Muscle of arm (tissue), 14 donors: Measurements from ENCODE around the gene BACE2. TPM values are rescaled to one million over a fixed set of nuclear protein-coding genes. Genes with fewer than 3 reads are reported as not detected.
A peak's percentile ranks its signal among the peaks of the same experiment; 100 is the strongest.

Experiments used
- DNase-seq: peaks from one replicate; pipeline ENCODE4 v3.0.0-alpha.2; 2013
- long read RNA-seq, 11 donors: transcript quantifications; one replicate each; lab custom pipeline, GENCODE V29; 2026
- polyA plus RNA-seq, 12 donors: library from polyadenylated mRNA; unstranded; fragments of 120-200 nt; gene quantifications; one replicate each; pipeline ENCODE4 v1.2.1, GENCODE V29; 2013; ENCODE audit not compliant: insufficient read length in 12 of 12

Gene BACE2
- 10 to 100 TPM in 11 of 12 donors, not detected in 1; 16.4 to 56.4 (median 37.6) TPM for polyA plus RNA-seq
- long read RNA-seq, donor 1, partial matches to known transcripts, result 8 of 12 reads
- long read RNA-seq, donor 1, other reads (novel, unspliced or antisense), result 0 of 12 reads
- long read RNA-seq, donor 2, transcript BACE2-202 (9 exons, 2,993 nt), result major isoform, 11 of 20 reads
- long read RNA-seq, donor 2, partial matches to known transcripts, result 8 of 20 reads
- long read RNA-seq, donor 2, other reads (novel, unspliced or antisense), result 0 of 20 reads
- long read RNA-seq, donor 3, transcript BACE2-202 (9 exons, 2,993 nt), result major isoform, 7 of 7 reads
- long read RNA-seq, donor 3, partial matches to known transcripts, result 0 of 7 reads
- long read RNA-seq, donor 3, other reads (novel, unspliced or antisense), result 0 of 7 reads
- long read RNA-seq, donor 4, partial matches to known transcripts, result 0 of 3 reads
- long read RNA-seq, donor 4, other reads (novel, unspliced or antisense), result 0 of 3 reads
- long read RNA-seq, donor 5, transcript BACE2-202 (9 exons, 2,993 nt), result major isoform, 8 of 9 reads
- long read RNA-seq, donor 5, partial matches to known transcripts, result 0 of 9 reads
- long read RNA-seq, donor 5, other reads (novel, unspliced or antisense), result 0 of 9 reads
- long read RNA-seq, donor 6, partial matches to known transcripts, result 7 of 11 reads
- long read RNA-seq, donor 6, other reads (novel, unspliced or antisense), result 0 of 11 reads
- long read RNA-seq, donor 7, partial matches to known transcripts, result 0 of 3 reads
- long read RNA-seq, donor 7, other reads (novel, unspliced or antisense), result 0 of 3 reads
- long read RNA-seq, donor 8, partial matches to known transcripts, result 0 of 4 reads
- long read RNA-seq, donor 8, other reads (novel, unspliced or antisense), result 0 of 4 reads
- long read RNA-seq, donor 9, partial matches to known transcripts, result 0 of 2 reads
- long read RNA-seq, donor 9, other reads (novel, unspliced or antisense), result 0 of 2 reads
- long read RNA-seq, donor 10, transcript BACE2-202 (9 exons, 2,993 nt), result major isoform, 7 of 8 reads
- long read RNA-seq, donor 10, partial matches to known transcripts, result 0 of 8 reads
- long read RNA-seq, donor 10, other reads (novel, unspliced or antisense), result 0 of 8 reads
- long read RNA-seq, donor 11, transcript BACE2-202 (9 exons, 2,993 nt), result major isoform, 16 of 17 reads
- long read RNA-seq, donor 11, partial matches to known transcripts, result 0 of 17 reads
- long read RNA-seq, donor 11, other reads (novel, unspliced or antisense), result 0 of 17 reads

GRCh38 chr21:41167348-41168342 lies at the start of gene BACE2:
Gene BACE2 (plus strand): TSS chr21:41168160. CDS start chr21:41168264, 104 bp downstream.
- peak; percentile 84 for DNase-seq

DNA sequence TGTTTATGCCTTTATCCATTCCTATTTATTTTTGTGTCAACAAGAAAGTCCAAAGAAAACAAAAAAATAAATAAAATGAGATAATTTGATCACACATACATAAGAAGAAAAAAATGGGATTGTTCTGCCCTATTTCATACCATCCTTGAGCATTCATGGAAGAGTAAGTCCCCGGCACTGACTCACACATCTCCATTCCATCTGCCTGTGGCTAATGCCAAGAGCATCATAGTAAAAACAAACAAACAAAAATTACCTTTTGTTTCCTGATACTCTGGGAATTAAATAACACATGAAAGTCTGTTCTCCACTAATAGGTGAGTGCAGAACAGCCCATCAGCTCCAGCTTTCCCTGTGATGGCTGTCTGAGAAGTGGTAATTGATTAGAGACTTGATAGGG lies 48.1 kb upstream of the BACE2 start:
- no peak for DNase-seq

DNA sequence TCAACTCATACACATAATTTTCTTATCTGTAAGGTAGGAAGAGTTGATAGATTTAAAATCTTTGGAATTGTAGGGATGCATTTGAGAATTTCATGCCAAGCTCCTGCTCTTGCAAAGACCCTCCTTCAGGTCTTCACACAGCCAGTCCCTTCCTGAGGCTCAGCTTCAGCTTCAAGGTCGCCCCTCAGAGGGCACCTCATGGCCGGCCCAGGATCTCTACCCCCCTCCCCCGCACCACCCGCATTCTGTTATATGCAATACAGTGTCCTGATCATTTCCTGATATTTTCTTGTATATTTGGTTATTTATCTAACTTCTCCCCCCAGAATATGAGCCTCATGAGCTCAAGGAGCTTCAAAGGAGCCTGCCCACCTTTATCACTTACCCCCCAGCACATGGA lies 47.0 kb upstream of the BACE2 start:
- no peak for DNase-seq

DNA sequence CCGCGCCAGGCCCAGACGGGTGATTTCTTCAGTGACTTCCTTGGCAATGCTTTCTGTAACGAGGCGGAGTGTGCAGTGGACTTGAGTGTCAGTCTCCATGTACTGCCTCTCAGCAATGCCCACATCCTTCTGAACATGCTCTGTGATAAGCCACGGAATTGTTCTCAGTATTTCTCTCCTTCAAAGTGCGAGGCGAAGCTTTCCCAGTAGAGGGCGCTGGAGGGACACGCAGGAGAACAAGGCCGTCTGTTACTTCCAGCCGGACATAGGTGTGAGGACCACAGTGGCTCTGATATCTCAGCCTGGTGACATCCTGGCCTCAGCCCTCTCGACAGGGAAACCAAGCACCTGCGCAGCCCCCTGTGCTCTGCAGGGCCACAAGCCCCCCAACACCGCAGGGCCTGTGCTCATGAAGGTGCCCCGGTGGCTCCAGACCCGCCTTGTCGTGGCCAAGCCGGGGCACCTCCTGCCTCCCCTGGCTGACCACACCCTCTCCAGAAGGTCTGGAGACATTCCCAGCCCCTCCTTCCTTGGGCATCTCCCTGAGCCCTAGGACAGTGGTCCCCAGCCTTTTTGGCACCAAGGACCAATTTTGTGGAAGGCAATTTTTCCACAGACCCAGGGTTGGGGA lies 46.1 kb upstream of the BACE2 start:
- peak; percentile 85 for DNase-seq

- peak; percentile 71 for DNase-seq
These were observed 43.2 kb upstream of the BACE2 start for GRCh38 chr21:41124641-41125201.

DNA sequence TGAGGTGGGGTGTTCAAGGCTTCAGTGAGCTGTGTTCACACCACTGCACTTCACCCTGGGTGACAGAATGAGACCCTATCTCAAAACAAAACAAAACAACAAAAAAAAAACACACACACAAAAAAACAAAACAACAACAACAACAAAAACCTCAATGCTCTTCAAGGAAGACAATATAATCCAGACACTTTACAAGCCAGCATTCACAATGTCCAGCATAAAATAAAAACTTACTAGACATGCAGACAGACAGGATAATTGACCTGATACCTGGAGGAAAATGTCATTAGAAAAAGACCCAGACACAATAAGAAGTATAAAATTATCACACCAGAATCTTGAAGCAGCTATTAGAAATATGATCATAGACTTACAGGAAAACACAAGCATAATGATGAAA lies 39.0 kb upstream of the BACE2 start:
- DNase-seq, result no peak

DNA sequence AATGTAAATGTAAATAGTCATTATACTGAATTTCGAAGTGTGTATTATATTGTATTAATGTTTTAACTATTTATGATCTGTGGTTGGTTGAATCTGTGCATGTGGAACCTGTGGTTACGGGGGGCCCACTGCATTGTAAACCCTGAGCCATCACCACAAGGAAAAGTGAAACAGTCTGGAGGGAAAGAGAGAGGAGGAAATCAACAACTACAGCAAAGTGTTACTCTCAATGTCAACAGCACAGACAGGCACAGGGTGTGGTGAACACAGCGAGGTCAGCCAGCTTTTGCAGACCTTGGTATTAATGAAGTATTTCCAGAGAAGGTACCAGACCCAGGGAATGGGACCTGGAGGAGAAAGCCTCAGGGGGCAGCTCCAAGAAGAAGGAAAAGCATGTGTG lies 37.1 kb upstream of the BACE2 start:
- DNase-seq, result no peak

GRCh38 chr21:41133874-41134522 lies 34.0 kb upstream of the BACE2 start:
- DNase-seq, result peak; percentile 82

DNA sequence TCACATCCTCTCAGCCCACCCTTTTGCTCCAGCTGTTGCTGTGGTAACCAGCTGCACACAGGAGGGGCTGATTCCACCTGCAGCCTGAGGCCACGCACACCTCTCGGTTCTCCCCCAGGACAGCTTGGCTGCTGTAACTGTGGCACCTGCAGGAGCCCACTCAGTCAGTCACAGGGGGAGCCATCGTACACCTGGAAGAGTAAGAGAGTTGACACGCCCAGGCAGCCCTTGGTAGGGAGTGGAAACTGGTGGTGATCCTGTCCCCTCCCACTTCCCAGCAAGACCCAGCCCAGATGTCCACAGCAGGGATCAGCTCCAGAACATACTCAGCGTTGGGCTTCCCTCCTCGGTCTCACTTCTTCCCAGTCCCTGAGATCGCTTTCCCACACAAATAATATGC lies 32.2 kb upstream of the BACE2 start:
- DNase-seq, result no peak

GRCh38 chr21:41136286-41136685 lies 31.7 kb upstream of the BACE2 start:
- no peak for DNase-seq

GRCh38 chr21:41137401-41137800 lies 30.6 kb upstream of the BACE2 start:
- DNase-seq, result no peak

DNA sequence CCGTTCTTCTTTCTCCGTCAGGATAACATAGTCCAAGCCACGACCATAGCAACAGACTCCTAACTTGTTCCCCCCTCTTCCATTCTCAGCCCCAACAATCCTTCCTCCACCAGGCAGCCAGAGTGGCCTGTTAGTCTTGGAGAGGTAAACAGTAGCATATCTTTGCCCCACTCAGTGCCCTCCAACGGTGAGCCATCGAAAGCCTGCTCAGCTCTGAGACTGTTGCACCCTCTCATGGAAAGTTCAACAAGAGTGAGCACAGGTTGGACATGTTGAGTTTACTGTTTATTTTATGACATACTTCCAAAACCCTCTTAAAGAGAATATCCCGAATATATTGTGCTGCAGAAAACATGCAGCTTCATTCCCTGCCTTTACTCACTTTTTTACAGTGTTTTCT lies 30.1 kb upstream of the BACE2 start:
- DNase-seq, result no peak

DNA sequence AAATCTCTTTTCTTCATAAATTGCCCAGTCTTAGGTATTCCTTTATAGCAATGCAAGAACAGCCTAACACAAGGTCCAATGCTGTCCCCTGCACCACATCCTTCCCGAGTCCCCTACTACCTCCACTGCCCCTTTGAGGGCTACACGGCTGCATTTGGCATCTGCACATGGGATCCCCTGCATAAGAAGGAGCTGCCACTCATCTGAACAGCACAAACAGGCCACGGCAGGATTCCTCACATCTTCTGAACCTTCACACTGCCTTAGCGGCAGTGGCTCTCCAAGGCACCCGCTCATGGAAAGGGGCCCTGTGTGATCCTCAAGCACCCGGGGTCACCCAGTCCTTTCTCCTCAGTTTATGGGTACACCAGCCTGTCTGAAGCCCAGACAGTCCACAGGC lies 29.2 kb upstream of the BACE2 start:
- no peak for DNase-seq

- DNase-seq, result no peak
These were observed 28.7 kb upstream of the BACE2 start for GRCh38 chr21:41139275-41139674.

- DNase-seq, result no peak
These were observed 28.0 kb upstream of the BACE2 start for GRCh38 chr21:41139951-41140350.

DNA sequence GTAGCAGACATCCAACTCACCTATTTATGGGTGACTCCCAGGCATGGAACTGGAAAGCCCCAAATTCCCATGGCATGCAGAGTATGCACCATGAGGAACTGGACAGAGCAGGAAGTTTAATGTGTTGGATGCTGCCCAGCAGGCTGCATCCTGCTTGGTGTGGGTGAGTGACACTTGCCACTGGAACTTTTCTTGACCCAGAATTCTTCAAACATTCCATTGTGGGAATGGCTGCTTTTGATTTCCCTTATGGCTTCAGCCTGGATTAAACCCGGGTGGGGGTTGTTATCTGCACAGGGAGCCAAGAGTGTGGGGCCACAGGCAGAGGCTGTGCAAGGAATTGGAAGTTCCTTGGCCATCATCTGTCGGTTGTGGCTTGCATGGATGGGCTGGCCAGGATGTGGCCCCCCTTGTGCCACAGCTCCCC lies 26.9 kb upstream of the BACE2 start:
- no peak for DNase-seq

- DNase-seq, result peak; percentile 73
These were observed 25.7 kb upstream of the BACE2 start for GRCh38 chr21:41142051-41142795.

DNA sequence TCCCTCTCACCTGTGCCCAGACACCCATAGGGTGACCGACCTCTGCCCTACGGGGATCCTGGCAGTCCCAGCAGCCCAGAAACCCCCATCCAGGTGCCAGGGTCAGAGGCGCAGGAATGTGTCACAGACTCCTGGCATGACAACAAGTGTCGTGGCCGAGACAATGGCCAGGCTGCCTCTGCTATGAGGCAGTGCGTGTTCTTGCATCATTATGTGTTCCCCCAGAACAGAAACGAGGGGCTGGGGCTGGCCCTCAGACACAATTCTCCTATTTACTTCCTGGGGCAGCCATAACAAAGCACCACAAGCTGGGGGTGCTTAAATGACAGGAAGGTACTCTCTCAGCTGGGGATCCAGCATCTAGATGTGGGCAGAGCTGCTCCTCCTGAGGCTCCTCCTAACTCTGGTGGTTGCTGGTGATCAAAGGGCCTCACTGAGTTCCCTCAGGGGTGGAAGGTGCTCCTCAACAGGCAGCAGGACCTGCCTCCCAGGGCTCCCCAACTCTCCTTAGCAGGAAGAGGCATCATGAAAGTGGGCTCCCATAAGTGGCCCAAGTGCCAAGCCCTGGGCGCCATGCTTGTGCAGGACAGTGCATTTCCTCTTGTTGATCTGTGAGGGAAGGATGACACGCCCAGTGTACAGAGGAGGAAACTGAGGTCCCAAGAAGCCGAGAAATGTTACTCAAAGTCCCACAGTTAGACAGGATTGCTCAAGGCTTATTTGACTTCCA lies 24.2 kb upstream of the BACE2 start:
- DNase-seq, result no peak
